Keratinocyte (primary cell): ENCODE measurements around the gene LZTR1. TPM values are rescaled to one million over a fixed set of nuclear protein-coding genes. Genes with fewer than 3 reads are reported as not detected.

Experiments
- DNase-seq: peaks from one replicate; pipeline ENCODE4 v3.0.0-alpha.2; 2011; ENCODE audit warnings: low read depth, missing footprints, low spot score
- FAIRE-seq: peaks from 2 replicates; lab custom pipeline; 2011; peaks lifted over from hg19 to GRCh38; lab: Jason Lieb, UNC
- H2AFZ ChIP-seq: 2 replicates; pipeline ENCODE4 v1.6.0; 2012; ENCODE audit warnings: low read length, control low read depth, inconsistent platforms; ENCODE audit not compliant: control insufficient read depth
- H3K27ac ChIP-seq: 2 replicates; pipeline ENCODE4 v1.5.1; 2011; ENCODE audit warnings: low read length; ENCODE audit not compliant: control insufficient read depth, insufficient read depth
- H3K27me3 ChIP-seq: 3 replicates; pipeline ENCODE4 v1.6.0; 2011; ENCODE audit warnings: low read length; ENCODE audit not compliant: control insufficient read depth, insufficient read depth; ENCODE audit errors: extremely low read depth
- H3K36me3 ChIP-seq, 2 experiments: 2 replicates in 1 of 2; 3 replicates in 1 of 2; pipeline ENCODE4 v1.5.1; 2011; ENCODE audit warnings: low read length in 2 of 2, mild to moderate bottlenecking in 1 of 2; ENCODE audit not compliant: control insufficient read depth in 2 of 2, insufficient read depth in 2 of 2; ENCODE audit errors: extremely low read depth in 1 of 2
- H3K4me1 ChIP-seq: 3 replicates; pipeline ENCODE4 v1.5.1; 2011; ENCODE audit warnings: low read length; ENCODE audit not compliant: control insufficient read depth, insufficient read depth; ENCODE audit errors: extremely low read depth
- H3K4me2 ChIP-seq: 3 replicates; pipeline ENCODE4 v1.6.0; 2011; ENCODE audit warnings: low read depth, low read length; ENCODE audit not compliant: control insufficient read depth, insufficient read depth; ENCODE audit errors: extremely low read depth
- H3K4me3 ChIP-seq, 3 experiments: fragments of 200-600 bp in 1 of 3; sonication (generic) in 1 of 3; 2 replicates in 2 of 3; 3 replicates in 1 of 3; pipeline ENCODE4 v1.5.1; 2011 to 2016; ENCODE audit warnings: low read length in 3 of 3, mild to moderate bottlenecking in 3 of 3, control low read depth in 2 of 3, inconsistent platforms in 1 of 3, low read depth in 1 of 3, mixed read lengths in 1 of 3, mixed run types in 1 of 3, moderate library complexity in 1 of 3; ENCODE audit not compliant: control insufficient read depth in 2 of 3, insufficient read depth in 2 of 3; ENCODE audit errors: extremely low read depth in 1 of 3
- H3K79me2 ChIP-seq: 2 replicates; pipeline ENCODE4 v1.6.0; 2012; ENCODE audit warnings: low read length; ENCODE audit not compliant: control insufficient read depth, insufficient read depth
- H3K9ac ChIP-seq: 3 replicates; pipeline ENCODE4 v1.6.0; 2011; ENCODE audit warnings: low read length; ENCODE audit not compliant: control insufficient read depth, insufficient read depth; ENCODE audit errors: extremely low read depth
- H3K9me1 ChIP-seq: 3 replicates; pipeline ENCODE4 v1.6.0; 2011; ENCODE audit warnings: low read length; ENCODE audit not compliant: control insufficient read depth, insufficient read depth; ENCODE audit errors: extremely low read depth
- H3K9me3 ChIP-seq: 2 replicates; pipeline ENCODE4 v1.5.1; 2012; ENCODE audit warnings: low read depth, low read length; ENCODE audit not compliant: control insufficient read depth
- H4K20me1 ChIP-seq: 3 replicates; pipeline ENCODE4 v1.6.0; 2011; ENCODE audit warnings: low read length; ENCODE audit not compliant: control insufficient read depth, insufficient read depth; ENCODE audit errors: extremely low read depth
- EZH2 ChIP-seq: IDR thresholded peaks from one replicate; pipeline ENCODE4 v1.6.1; 2012; ENCODE audit warnings: inconsistent platforms, mild to moderate bottlenecking, low read length, moderate library complexity
- dilution Hi-C: fragments of 300-500 bp; cut with MboI; formaldehyde crosslinking; loops from one replicate; pipeline ENCODE4 v1.7.0; 2020; ENCODE audit warnings: low sequenced_read_pairs; ENCODE audit not compliant: extremely low pct_ligation_motif_present
- polyA plus RNA-seq, 5 experiments: library from polyadenylated mRNA; depleted of rRNA in 3 of 5; stranded (reverse) in 3 of 5; stranded (forward) in 1 of 5; unstranded in 1 of 5; fragments of >200 nt; gene quantifications; 1 replicate in 1 of 5; 2 replicates in 3 of 5; 3 replicates in 1 of 5; pipeline versions ENCODE4 v1.2.1 to v1.2.3, GENCODE V29; 2011 to 2012; ENCODE audit warnings: missing spikeins in 2 of 5, low read depth in 1 of 5, low replicate concordance in 1 of 5
- TF ChIP-seq, protein P1 (sequence below), 3 experiments: IDR thresholded peaks in 1 of 3; conservative IDR thresholded peaks in 1 of 3; optimal IDR thresholded peaks in 1 of 3; 2 replicates in 2 of 3; 3 replicates in 1 of 3; pipeline versions ENCODE3 to v1.5.1; 2011; ENCODE audit warnings: low read length in 3 of 3, mild to moderate bottlenecking in 3 of 3, moderate library complexity in 2 of 3, control low read depth in 1 of 3, inconsistent platforms in 1 of 3; ENCODE audit not compliant: insufficient read depth in 2 of 3; ENCODE audit errors: extremely low read depth in 1 of 3

LZTR1 gene
- polyA plus RNA-seq, 1 donor (not counting 4 experiments of a cell fraction or from before 2014, with no cell fraction given): 37.0 TPM

GRCh38 chr22:20952544-20953341 lies 29.4 kb upstream of the LZTR1 start:
- dilution Hi-C loops: no loop called here
- Histone ChIP-seq H3K79me2 (peaks cover 50% of the 10 kb centered on the region), H3K9ac (peak overlapping the region; percentile 15), H3K4me3 (no peak overlapping the region), H4K20me1 (no peaks in the 10 kb centered on the region), H2AFZ (no peak overlapping the region), H3K9me3 (no peaks in the 10 kb centered on the region), H3K4me2 (no peak overlapping the region), H3K9me1 (no peaks in the 10 kb centered on the region), H3K36me3 (peaks cover 7 to 39% of the 10 kb centered on the region in 2 experiments), H3K27ac (peak overlapping the region; percentile 88), H3K4me1 (peaks cover 56% of the 10 kb centered on the region), H3K27me3 (no peaks in the 10 kb centered on the region)
- TF ChIP-seq EZH2: no peak
- FAIRE-seq (no peak), DNase-seq (no peak)

GRCh38 chr22:20953342-20953608 lies 28.8 kb upstream of the LZTR1 start:
- Histone ChIP-seq H4K20me1 (no peaks in the 10 kb centered on the region), H3K9me3 (no peaks in the 10 kb centered on the region), H3K36me3 (peaks cover 7 to 36% of the 10 kb centered on the region in 2 experiments), H3K27ac (peak overlapping the region; percentile 88), H3K4me1 (peaks cover 56% of the 10 kb centered on the region), H2AFZ (no peak overlapping the region), H3K27me3 (no peaks in the 10 kb centered on the region), H3K9me1 (no peaks in the 10 kb centered on the region), H3K9ac (peak overlapping the region; percentile 60), H3K79me2 (peaks cover 45% of the 10 kb centered on the region), H3K4me3 (no peak overlapping the region), H3K4me2 (no peak overlapping the region)
- DNase-seq: no peak
- dilution Hi-C loops: no loop called here
- no peak for TF ChIP-seq EZH2
- TF ChIP-seq, protein P1, sequence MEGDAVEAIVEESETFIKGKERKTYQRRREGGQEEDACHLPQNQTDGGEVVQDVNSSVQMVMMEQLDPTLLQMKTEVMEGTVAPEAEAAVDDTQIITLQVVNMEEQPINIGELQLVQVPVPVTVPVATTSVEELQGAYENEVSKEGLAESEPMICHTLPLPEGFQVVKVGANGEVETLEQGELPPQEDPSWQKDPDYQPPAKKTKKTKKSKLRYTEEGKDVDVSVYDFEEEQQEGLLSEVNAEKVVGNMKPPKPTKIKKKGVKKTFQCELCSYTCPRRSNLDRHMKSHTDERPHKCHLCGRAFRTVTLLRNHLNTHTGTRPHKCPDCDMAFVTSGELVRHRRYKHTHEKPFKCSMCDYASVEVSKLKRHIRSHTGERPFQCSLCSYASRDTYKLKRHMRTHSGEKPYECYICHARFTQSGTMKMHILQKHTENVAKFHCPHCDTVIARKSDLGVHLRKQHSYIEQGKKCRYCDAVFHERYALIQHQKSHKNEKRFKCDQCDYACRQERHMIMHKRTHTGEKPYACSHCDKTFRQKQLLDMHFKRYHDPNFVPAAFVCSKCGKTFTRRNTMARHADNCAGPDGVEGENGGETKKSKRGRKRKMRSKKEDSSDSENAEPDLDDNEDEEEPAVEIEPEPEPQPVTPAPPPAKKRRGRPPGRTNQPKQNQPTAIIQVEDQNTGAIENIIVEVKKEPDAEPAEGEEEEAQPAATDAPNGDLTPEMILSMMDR (optimal IDR thresholded peaks at IDR 0.05 in 1 of 3, IDR thresholded peaks at IDR 0.05 in 1 of 3, conservative IDR thresholded peaks at IDR 0.05 in 1 of 3; ENCODE audit: extremely low read depth in 1 of 3, insufficient read depth in 2 of 3, low read length in 3 of 3): no peak
- FAIRE-seq: no peak
